Vagina (tissue), 2 donors: ENCODE measurements around the gene VPS26C. TPM values are rescaled to one million over a fixed set of nuclear protein-coding genes. Genes with fewer than 3 reads are reported as not detected.

Experiments
- DNase-seq, 2 donors: peaks; one replicate each; pipeline ENCODE4 v3.0.0-alpha.2; 2017; ENCODE audit errors: extremely low spot score in 2 of 2
- H3K27ac ChIP-seq: fragments of 200-600 bp; sonication (generic); one replicate; pipeline ENCODE4 v1.5.1; 2019
- H3K27me3 ChIP-seq: fragments of 200-600 bp; sonication (generic); one replicate; pipeline ENCODE4 v1.5.1; 2019
- H3K36me3 ChIP-seq, 2 donors: fragments of 200-600 bp; sonication (generic); one replicate each; pipeline ENCODE4 v1.5.1; 2017 to 2019
- H3K4me1 ChIP-seq: fragments of 200-600 bp; sonication (generic); one replicate; pipeline ENCODE4 v1.5.1; 2019
- H3K4me3 ChIP-seq, 2 donors: fragments of 200-600 bp; sonication (generic); 1 replicate in 1 of 2; 2 replicates in 1 of 2; pipeline ENCODE4 v1.5.1; 2016 to 2019
- H3K9me3 ChIP-seq: fragments of 200-600 bp; sonication (generic); one replicate; pipeline ENCODE4 v1.5.1; 2019
- CTCF ChIP-seq, 3 experiments: fragments of 450-650 bp in 2 of 3; fragments of 200-600 bp in 1 of 3; sonication (generic) in 1 of 3; IDR thresholded peaks; one replicate each; pipeline ENCODE4 v1.5.1; 2017 to 2019; ENCODE audit warnings: antibody characterized with exemption in 3 of 3, mild to moderate bottlenecking in 2 of 3, moderate library complexity in 2 of 3
- POLR2A ChIP-seq, 2 donors: fragments of 450-650 bp; IDR thresholded peaks; one replicate each; pipeline ENCODE4 v1.6.1; 2017; ENCODE audit warnings: antibody characterized with exemption in 2 of 2, mild to moderate bottlenecking in 2 of 2, moderate library complexity in 2 of 2
- POLR2AphosphoS5 ChIP-seq, 2 donors: sonication (generic); formaldehyde crosslinking; IDR thresholded peaks; one replicate each; pipeline ENCODE4 v1.9.0; 2017; ENCODE audit warnings: antibody characterized with exemption in 2 of 2, mild to moderate bottlenecking in 2 of 2, low read depth in 1 of 2; ENCODE audit not compliant: insufficient read depth in 1 of 2
- intact Hi-C: fragments of 100-400 bp; cut with DNase I; formaldehyde crosslinking; loops from one replicate; pipeline ENCODE4 v1.15.1; 2023
- total RNA-seq: library from RNA; depleted of rRNA; stranded (reverse); fragments of >200 nt; gene quantifications from one replicate; pipeline ENCODE4 v1.2.3, GENCODE V29; 2016

The VPS26C gene
- total RNA-seq, 1 donor from 2014 or later = 49.6 TPM

- Histone ChIP-seq H3K4me3 (no peak overlapping the region), H3K9me3 (no peaks in the 10 kb centered on the region), H3K27me3 (no peaks in the 10 kb centered on the region), H3K36me3 (peaks cover 0 to 34% of the 10 kb centered on the region in 2 donors), H3K4me1 (no peaks in the 10 kb centered on the region), H3K27ac (no peak overlapping the region)
- TF ChIP-seq POLR2A (IDR thresholded peaks at IDR 0.05) (no peak), CTCF (IDR thresholded peaks at IDR 0.05) (no peak), POLR2AphosphoS5 (IDR thresholded peaks at IDR 0.05; ENCODE audit: insufficient read depth in 1 of 2, low read depth in 1 of 2) (no peak)
- DNase-seq = no peak
- intact Hi-C loops = no loop called here
These were observed 29.8 kb downstream of the VPS26C start for GRCh38 chr21:37237346-37237745.

- H3K4me1 ChIP-seq = no peaks in the 10 kb centered on the region
- no peak for DNase-seq
These were observed 33.5 kb downstream of the VPS26C start for GRCh38 chr21:37233551-37234146.

GRCh38 chr21:37232274-37233018 lies 34.7 kb downstream of the VPS26C start:
- intact Hi-C loops = no loop called here
- H3K27ac ChIP-seq = no peak overlapping the region

More at GRCh38 chr21:37233551-37234146, 33.5 kb downstream of the VPS26C start:
- intact Hi-C loops = no loop called here
- Histone ChIP-seq H3K9me3 (no peaks in the 10 kb centered on the region), H3K4me3 (no peak overlapping the region), H3K36me3 (peaks cover 0 to 59% of the 10 kb centered on the region in 2 donors), H3K27me3 (no peaks in the 10 kb centered on the region), H3K27ac (no peak overlapping the region)
- TF ChIP-seq POLR2A (IDR thresholded peaks at IDR 0.05) (no peak), POLR2AphosphoS5 (IDR thresholded peaks at IDR 0.05; ENCODE audit: insufficient read depth in 1 of 2, low read depth in 1 of 2) (no peak), CTCF (IDR thresholded peaks at IDR 0.05) (no peak)

GRCh38 chr21:37231671-37232070 lies 35.5 kb downstream of the VPS26C start:
- no peak for DNase-seq
- H3K27ac ChIP-seq = no peak overlapping the region
- no peaks in the 10 kb centered on the region for H3K4me1 ChIP-seq
- H3K27me3 ChIP-seq = no peaks in the 10 kb centered on the region
- intact Hi-C loops = no loop called here
- H3K9me3 ChIP-seq = no peaks in the 10 kb centered on the region
- H3K36me3 ChIP-seq = peaks cover 0 to 72% of the 10 kb centered on the region in 2 donors
- no peak overlapping the region for H3K4me3 ChIP-seq
- TF ChIP-seq POLR2AphosphoS5 (IDR thresholded peaks at IDR 0.05; ENCODE audit: insufficient read depth in 1 of 2, low read depth in 1 of 2) (no peak), CTCF (IDR thresholded peaks at IDR 0.05) (no peak), POLR2A (IDR thresholded peaks at IDR 0.05) (no peak)

More at GRCh38 chr21:37232274-37233018, 34.7 kb downstream of the VPS26C start:
- Histone ChIP-seq H3K9me3 (no peaks in the 10 kb centered on the region), H3K36me3 (peaks cover 0 to 66% of the 10 kb centered on the region in 2 donors), H3K27me3 (no peaks in the 10 kb centered on the region), H3K4me3 (no peak overlapping the region), H3K4me1 (no peaks in the 10 kb centered on the region)
- TF ChIP-seq POLR2AphosphoS5 (IDR thresholded peaks at IDR 0.05; ENCODE audit: insufficient read depth in 1 of 2, low read depth in 1 of 2) (no peak), POLR2A (IDR thresholded peaks at IDR 0.05) (no peak), CTCF (IDR thresholded peaks at IDR 0.05) (no peak)
- DNase-seq = no peak

- Histone ChIP-seq H3K4me1 (no peaks in the 10 kb centered on the region), H3K27ac (no peak overlapping the region), H3K4me3 (no peak overlapping the region), H3K9me3 (no peaks in the 10 kb centered on the region), H3K36me3 (peaks cover 0 to 76% of the 10 kb centered on the region in 2 donors), H3K27me3 (no peaks in the 10 kb centered on the region)
- intact Hi-C loops = no loop called here
- TF ChIP-seq POLR2AphosphoS5 (IDR thresholded peaks at IDR 0.05; ENCODE audit: insufficient read depth in 1 of 2, low read depth in 1 of 2) = no peak
- peak in 1 of 2 donors; percentile 64 for DNase-seq
These were observed 35.9 kb downstream of the VPS26C start for GRCh38 chr21:37231249-37231645.
